ENCODE measurements around the gene ANKRD28.

The ANKRD28 gene

DNA sequence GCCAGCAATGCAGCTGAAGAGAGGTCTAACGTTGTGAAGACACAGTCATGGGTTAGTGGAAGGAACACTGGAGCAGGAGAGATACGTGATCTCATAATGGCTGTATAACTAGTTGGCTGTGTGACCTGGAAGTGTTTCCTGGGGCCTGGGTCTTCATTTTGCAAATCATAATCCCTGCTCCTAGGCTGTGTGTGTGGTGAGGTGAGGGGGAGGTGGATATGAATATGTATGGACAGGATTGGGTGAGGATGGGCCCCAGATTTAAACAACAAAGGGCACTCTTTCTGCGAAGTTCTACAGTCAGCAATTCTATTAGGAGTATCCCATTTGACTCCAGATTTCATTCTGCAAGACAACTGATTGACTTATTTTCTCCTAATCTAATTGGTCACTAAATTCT is 41.3 kb downstream of the ANKRD28 start:
- Histone ChIP-seq H3F3A (ENCODE audit: insufficient read depth, low read length) (no peaks in the 10 kb centered on the region), H3K79me2 (ENCODE audit: insufficient read depth, low read length) (no peaks in the 10 kb centered on the region), H4K20me1 (ENCODE audit: insufficient read depth, low read length) (no peaks in the 10 kb centered on the region), H3K36me3 (ENCODE audit: insufficient read depth, low read length) (peaks cover 39% of the 10 kb centered on the region), H3K4me1 (ENCODE audit: insufficient read depth, low read length, severe bottlenecking) (no peaks in the 10 kb centered on the region), H3K9ac (ENCODE audit: low read length) (no peak overlapping the region), H3K9me3 (ENCODE audit: low read length) (no peaks in the 10 kb centered on the region), H3K9me2 (ENCODE audit: low read depth, low read length) (no peaks in the 10 kb centered on the region), H3K27ac (ENCODE audit: low read depth, low read length, poor library complexity, severe bottlenecking) (no peak overlapping the region), H3K4me3 (ENCODE audit: low read depth, low read length, poor library complexity, severe bottlenecking) (no peak overlapping the region), H3K27me3 (ENCODE audit: insufficient read depth, low read length) (no peaks in the 10 kb centered on the region), H3K4me2 (ENCODE audit: low read length) (no peak overlapping the region), H2AFZ (ENCODE audit: low read length) (no peak overlapping the region)
- TF ChIP-seq EZH2 (IDR thresholded peaks at IDR 0.05; ENCODE audit: borderline replicate concordance, low read length): no peak
- TF ChIP-seq, protein P1, sequence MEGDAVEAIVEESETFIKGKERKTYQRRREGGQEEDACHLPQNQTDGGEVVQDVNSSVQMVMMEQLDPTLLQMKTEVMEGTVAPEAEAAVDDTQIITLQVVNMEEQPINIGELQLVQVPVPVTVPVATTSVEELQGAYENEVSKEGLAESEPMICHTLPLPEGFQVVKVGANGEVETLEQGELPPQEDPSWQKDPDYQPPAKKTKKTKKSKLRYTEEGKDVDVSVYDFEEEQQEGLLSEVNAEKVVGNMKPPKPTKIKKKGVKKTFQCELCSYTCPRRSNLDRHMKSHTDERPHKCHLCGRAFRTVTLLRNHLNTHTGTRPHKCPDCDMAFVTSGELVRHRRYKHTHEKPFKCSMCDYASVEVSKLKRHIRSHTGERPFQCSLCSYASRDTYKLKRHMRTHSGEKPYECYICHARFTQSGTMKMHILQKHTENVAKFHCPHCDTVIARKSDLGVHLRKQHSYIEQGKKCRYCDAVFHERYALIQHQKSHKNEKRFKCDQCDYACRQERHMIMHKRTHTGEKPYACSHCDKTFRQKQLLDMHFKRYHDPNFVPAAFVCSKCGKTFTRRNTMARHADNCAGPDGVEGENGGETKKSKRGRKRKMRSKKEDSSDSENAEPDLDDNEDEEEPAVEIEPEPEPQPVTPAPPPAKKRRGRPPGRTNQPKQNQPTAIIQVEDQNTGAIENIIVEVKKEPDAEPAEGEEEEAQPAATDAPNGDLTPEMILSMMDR (IDR thresholded peaks at IDR 0.05; ENCODE audit: low read length): no peak

GRCh38 chr3:15755780-15756179 is 42.0 kb downstream of the ANKRD28 start:
- Histone ChIP-seq H3K27ac (ENCODE audit: low read depth, low read length, poor library complexity, severe bottlenecking) (no peak overlapping the region), H3K9me3 (ENCODE audit: low read length) (no peaks in the 10 kb centered on the region), H3K9ac (ENCODE audit: low read length) (no peak overlapping the region), H3K27me3 (ENCODE audit: insufficient read depth, low read length) (no peaks in the 10 kb centered on the region), H3K36me3 (ENCODE audit: insufficient read depth, low read length) (peaks cover 46% of the 10 kb centered on the region), H3K9me2 (ENCODE audit: low read depth, low read length) (no peaks in the 10 kb centered on the region), H4K20me1 (ENCODE audit: insufficient read depth, low read length) (no peaks in the 10 kb centered on the region), H2AFZ (ENCODE audit: low read length) (no peak overlapping the region), H3K4me2 (ENCODE audit: low read length) (no peak overlapping the region), H3K4me1 (ENCODE audit: insufficient read depth, low read length, severe bottlenecking) (no peaks in the 10 kb centered on the region), H3K79me2 (ENCODE audit: insufficient read depth, low read length) (no peaks in the 10 kb centered on the region), H3F3A (ENCODE audit: insufficient read depth, low read length) (no peaks in the 10 kb centered on the region), H3K4me3 (ENCODE audit: low read depth, low read length, poor library complexity, severe bottlenecking) (no peak overlapping the region)
- TF ChIP-seq EZH2 (IDR thresholded peaks at IDR 0.05; ENCODE audit: borderline replicate concordance, low read length): no peak
- TF ChIP-seq, protein P1 (IDR thresholded peaks at IDR 0.05; ENCODE audit: low read length): no peak

- Histone ChIP-seq H3K9me2 (ENCODE audit: low read depth, low read length) (no peaks in the 10 kb centered on the region), H3K79me2 (ENCODE audit: insufficient read depth, low read length) (no peaks in the 10 kb centered on the region)
Observed at GRCh38 chr3:15755181-15755580, 42.6 kb downstream of the ANKRD28 start.

DNA sequence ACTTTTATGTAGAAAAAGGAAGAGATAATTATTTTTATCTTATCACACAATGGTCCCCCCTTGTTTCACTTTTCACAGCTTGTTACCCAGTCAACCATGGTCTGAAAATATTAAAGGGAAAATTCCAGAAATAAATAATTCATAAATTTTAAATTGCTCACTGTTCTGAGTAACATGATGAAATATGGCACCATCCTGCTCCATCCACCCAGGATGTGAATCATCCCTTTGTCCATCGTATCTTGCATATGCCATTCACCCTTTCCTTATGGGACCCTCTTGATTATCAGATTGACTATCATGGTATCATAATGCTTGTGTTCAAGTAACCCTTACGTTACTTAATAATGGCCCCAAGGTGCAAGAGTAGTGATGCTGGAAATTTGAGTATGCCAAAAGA is 43.7 kb downstream of the ANKRD28 start:
- H3K4me2 ChIP-seq (ENCODE audit: low read length): no peak overlapping the region
- no peak overlapping the region for H2AFZ ChIP-seq (ENCODE audit: low read length)
- no peak overlapping the region for H3K4me3 ChIP-seq (ENCODE audit: low read depth, low read length, poor library complexity, severe bottlenecking)
- H3K9me2 ChIP-seq (ENCODE audit: low read depth, low read length): no peaks in the 10 kb centered on the region
- no peak overlapping the region for H3K9ac ChIP-seq (ENCODE audit: low read length)
- H3F3A ChIP-seq (ENCODE audit: insufficient read depth, low read length): no peaks in the 10 kb centered on the region
- no peaks in the 10 kb centered on the region for H3K79me2 ChIP-seq (ENCODE audit: insufficient read depth, low read length)
- 0 out of 2 replicates have a peak, but pooled peaks cover 3% of the 10 kb centered on the region for H3K9me3 ChIP-seq (ENCODE audit: low read length)
- H4K20me1 ChIP-seq (ENCODE audit: insufficient read depth, low read length): no peaks in the 10 kb centered on the region
- no peak for TF ChIP-seq EZH2 (IDR thresholded peaks at IDR 0.05; ENCODE audit: borderline replicate concordance, low read length)
- TF ChIP-seq, protein P1 (IDR thresholded peaks at IDR 0.05; ENCODE audit: low read length): no peak
- no peak overlapping the region for H3K27ac ChIP-seq (ENCODE audit: low read depth, low read length, poor library complexity, severe bottlenecking)
- H3K4me1 ChIP-seq (ENCODE audit: insufficient read depth, low read length, severe bottlenecking): no peaks in the 10 kb centered on the region
- no peaks in the 10 kb centered on the region for H3K27me3 ChIP-seq (ENCODE audit: insufficient read depth, low read length)
- peaks cover 56% of the 10 kb centered on the region for H3K36me3 ChIP-seq (ENCODE audit: insufficient read depth, low read length)

More at GRCh38 chr3:15755181-15755580, 42.6 kb downstream of the ANKRD28 start:
- peaks cover 52% of the 10 kb centered on the region for H3K36me3 ChIP-seq (ENCODE audit: insufficient read depth, low read length)
- H3K9me3 ChIP-seq (ENCODE audit: low read length): no peaks in the 10 kb centered on the region
- no peaks in the 10 kb centered on the region for H4K20me1 ChIP-seq (ENCODE audit: insufficient read depth, low read length)
- no peak for TF ChIP-seq EZH2 (IDR thresholded peaks at IDR 0.05; ENCODE audit: borderline replicate concordance, low read length)
- no peak overlapping the region for H3K4me3 ChIP-seq (ENCODE audit: low read depth, low read length, poor library complexity, severe bottlenecking)
- no peak overlapping the region for H3K4me2 ChIP-seq (ENCODE audit: low read length)
- H3K9ac ChIP-seq (ENCODE audit: low read length): no peak overlapping the region
- H3K27ac ChIP-seq (ENCODE audit: low read depth, low read length, poor library complexity, severe bottlenecking): no peak overlapping the region
- H3K4me1 ChIP-seq (ENCODE audit: insufficient read depth, low read length, severe bottlenecking): no peaks in the 10 kb centered on the region
- H3K27me3 ChIP-seq (ENCODE audit: insufficient read depth, low read length): no peaks in the 10 kb centered on the region
- no peaks in the 10 kb centered on the region for H3F3A ChIP-seq (ENCODE audit: insufficient read depth, low read length)
- H2AFZ ChIP-seq (ENCODE audit: low read length): no peak overlapping the region
